ENCODE results near the gene IGF1.
A peak's percentile ranks its signal among the peaks of the same experiment; 100 is the strongest.

IGF1 gene

GRCh38 chr12:102480406-102480805, at the start of gene IGF1:
TSS of gene IGF1 (minus strand) at chr12:102480563. CDS start at chr12:102480381, 182 bp downstream.
- peak in 1 of 2 experiments; percentile 5 for DNase-seq

GRCh38 chr12:102528111-102528510, 47.7 kb upstream of the IGF1 start:
- DNase-seq, result no peak

DNA sequence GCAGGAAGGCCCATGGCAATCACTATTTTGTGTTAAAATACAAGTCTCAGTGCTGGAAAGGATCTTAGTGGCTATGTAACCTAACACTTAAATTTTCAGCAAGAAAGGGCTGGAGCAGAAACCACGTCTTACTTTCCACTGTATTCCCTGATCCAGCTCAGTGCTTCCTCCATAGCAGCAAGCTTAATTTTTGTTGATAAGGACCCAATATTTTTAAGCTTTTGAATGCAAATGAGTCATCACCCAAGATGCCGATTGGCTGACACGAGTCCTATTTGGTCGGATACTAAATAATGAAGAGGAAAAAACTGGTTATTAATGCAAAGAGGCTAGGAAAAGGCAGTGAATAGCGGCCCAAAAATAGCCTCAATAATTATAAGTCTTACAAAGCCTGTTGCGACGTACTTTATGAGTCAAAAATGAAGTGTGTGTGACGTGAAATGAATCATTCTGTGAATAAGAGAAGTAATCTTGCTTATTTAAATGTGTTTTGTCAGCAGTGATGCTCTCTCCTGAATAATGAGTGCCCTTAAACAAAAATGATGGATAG, 46.9 kb upstream of the IGF1 start:
- DNase-seq, result no peak

DNA sequence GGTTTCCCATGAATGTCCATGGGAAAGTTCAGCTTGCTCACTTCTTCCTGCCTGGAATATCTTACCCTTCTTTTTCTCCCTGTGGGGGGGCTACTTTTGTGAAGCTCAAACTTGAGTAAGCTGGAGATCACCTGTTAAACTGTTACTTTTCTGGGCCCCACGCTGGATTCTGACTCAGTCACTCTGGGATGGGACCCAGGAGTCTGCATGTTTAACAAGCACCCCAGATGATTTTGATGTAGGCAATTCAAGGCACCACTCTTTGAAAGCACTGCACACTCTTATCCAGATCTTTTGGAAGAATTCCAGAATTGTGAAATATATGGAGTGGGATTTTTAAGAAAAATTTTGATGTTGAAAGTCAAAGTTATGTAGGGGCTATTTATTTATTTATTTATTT, 46.3 kb upstream of the IGF1 start:
- DNase-seq, result no peak

- DNase-seq, result no peak
Observed at GRCh38 chr12:102522768-102523167, 42.4 kb upstream of the IGF1 start.

DNA sequence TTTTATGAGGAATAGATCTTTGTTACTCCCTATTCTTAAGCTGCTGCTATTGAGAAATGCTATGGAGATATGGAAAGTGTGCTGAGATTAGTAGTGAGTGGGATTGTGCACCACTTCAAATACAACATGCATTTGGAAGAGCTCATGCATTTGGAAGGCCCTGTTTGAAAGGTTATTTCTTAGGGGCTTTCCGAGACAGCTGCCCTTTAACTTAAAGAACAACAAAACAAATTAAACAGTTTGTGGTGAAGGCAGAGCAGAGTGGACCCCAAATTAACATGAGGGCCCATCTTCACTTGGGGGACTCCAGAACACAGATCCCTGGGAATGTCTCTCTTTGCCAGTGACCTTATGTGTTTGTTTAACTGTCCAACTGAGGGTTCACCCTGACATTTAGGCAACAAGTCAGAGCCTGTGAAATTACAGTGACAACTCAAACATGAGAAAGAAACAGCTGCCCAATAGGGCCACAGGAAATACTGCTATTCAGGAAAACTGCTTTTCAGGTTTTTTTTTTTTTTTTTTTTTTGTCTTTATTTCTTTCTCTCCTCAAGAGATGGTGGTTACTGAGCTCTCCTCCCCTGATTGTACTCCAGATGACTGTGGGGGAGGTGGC, 41.4 kb upstream of the IGF1 start:
- no peak for DNase-seq

DNA sequence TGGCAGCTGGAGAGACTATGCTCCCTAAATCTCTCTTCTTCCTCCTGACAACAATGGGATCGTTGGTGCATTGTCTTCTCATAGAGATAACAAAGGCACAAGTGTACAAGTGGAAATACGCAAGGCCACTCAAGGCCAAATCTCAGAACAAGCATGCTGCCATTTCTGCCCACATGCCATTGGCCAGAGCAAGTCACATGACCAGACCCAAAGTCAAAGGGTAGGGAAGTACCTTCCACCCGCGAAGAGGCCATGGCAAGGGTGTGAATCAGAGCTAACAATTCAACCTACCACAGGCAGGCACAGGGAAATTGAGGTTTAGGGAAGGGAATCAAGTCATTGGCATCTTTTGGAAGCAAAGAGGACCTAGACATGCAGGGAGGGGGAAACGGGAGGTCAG, 38.5 kb upstream of the IGF1 start:
- no peak for DNase-seq

DNA sequence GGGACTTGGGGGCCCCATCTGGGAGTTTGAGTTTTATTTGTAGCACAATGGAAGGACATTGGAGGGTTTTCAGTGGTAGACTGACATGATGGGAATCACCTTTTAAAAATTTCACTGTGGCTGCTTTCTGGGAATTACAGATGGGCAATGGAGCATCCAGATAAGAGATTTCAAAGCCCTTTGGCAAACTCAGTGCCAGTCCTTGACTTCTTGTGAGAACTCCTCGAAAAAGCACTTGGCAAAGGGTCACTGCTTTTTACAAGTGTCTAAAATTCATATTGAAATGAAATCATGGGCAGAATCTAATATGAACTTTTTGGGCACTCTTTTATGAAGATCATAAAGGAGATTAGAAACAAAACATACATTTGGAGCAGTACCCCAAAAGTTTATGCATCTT, 34.3 kb upstream of the IGF1 start:
- DNase-seq, result no peak

- DNase-seq, result no peak
Observed at GRCh38 chr12:102513739-102514138, 33.4 kb upstream of the IGF1 start.

DNA sequence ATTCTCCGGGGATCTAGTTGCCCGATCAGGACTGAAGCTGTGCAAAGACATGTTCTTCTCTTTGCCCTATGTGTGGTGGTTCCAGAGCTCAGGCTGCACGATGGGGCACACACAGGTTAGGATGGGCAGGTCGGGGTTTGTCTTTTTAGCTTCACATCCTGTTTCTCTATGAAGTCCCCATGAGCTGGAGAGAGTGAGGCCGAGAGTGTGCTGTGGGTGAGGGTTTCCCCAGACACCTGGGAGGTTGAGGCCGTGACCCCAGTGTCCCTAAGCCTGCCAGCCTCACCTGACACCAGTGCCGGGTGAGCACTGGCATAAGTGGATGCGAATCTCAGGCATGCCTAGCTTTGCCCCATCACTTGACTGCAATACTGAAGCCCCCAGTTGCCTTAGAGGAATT, 32.9 kb upstream of the IGF1 start:
- DNase-seq, result no peak

GRCh38 chr12:102512523-102512922, 32.2 kb upstream of the IGF1 start:
- DNase-seq, result no peak

DNA sequence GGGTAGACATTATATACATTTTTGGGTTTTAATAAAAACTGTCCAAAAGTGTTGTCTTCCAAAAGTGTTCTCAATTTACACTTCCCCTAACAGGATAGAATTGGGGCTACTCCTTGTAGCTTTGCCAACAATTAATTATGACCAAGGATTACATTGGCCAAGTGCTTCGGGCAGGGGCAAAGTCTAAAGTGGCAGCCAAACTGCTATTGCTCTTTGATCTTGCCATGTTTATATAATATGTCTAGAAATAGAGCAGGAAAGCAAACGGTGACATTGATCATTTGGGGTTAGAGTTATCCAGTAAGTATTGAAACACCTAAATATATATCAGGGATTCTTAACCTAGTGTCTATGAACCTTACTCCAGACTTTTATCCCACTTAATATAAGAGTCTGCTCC, 31.2 kb upstream of the IGF1 start:
- DNase-seq, result no peak

- DNase-seq, result no peak
Observed at GRCh38 chr12:102510463-102510862, 30.1 kb upstream of the IGF1 start.

- no peak for DNase-seq
Observed at GRCh38 chr12:102510031-102510430, 29.7 kb upstream of the IGF1 start.

DNA sequence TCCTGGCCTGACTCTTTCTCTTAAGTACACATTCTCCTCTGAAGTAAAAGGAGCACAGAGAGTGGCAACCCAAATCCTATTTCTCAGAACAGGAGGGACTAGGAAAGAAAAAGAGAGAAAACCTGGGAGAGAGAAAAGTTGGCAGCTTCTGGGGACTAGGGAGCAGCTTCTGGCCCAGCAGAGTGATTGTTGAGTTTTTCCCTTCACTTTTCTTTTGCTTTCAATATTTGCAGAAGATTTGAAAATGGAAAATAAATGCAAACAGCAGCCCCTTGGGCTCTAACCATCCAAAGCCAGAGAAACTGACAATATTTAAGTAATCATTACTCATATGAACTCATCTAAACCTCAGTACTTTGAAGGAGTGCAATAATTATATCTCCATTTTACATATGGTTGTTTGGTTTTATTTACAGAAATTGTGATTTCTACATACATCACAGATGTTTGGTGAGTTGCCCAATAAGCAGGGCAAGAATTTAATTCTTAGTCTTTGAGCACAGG, 28.8 kb upstream of the IGF1 start:
- no peak for DNase-seq

GRCh38 chr12:102508052-102508451, 27.7 kb upstream of the IGF1 start:
- no peak for DNase-seq

- DNase-seq, result no peak
Observed at GRCh38 chr12:102507301-102507700, 26.9 kb upstream of the IGF1 start.

- DNase-seq, result no peak
Observed at GRCh38 chr12:102504871-102505270, 24.5 kb upstream of the IGF1 start.

DNA sequence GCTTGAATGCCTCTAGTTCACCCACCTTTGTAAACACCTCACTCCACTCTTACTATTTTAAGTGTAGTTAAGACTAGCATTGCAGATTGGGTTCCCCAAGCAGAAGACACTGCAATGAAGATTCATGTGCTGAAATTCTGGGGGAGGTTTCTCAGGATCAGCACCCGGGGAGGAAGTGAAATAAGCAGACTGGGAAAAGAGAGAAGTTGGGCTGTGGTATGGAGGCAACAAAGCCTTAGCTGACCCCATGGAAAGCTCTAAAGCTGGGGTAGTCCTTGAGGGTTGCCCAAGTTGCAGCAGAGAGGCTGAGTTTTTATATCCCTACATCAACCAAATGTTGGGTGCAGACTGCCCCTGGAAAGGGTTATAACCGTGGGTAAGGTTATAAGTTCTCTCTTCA, 23.9 kb upstream of the IGF1 start:
- DNase-seq, result no peak

GRCh38 chr12:102503831-102504230, 23.5 kb upstream of the IGF1 start:
- DNase-seq, result no peak

DNA sequence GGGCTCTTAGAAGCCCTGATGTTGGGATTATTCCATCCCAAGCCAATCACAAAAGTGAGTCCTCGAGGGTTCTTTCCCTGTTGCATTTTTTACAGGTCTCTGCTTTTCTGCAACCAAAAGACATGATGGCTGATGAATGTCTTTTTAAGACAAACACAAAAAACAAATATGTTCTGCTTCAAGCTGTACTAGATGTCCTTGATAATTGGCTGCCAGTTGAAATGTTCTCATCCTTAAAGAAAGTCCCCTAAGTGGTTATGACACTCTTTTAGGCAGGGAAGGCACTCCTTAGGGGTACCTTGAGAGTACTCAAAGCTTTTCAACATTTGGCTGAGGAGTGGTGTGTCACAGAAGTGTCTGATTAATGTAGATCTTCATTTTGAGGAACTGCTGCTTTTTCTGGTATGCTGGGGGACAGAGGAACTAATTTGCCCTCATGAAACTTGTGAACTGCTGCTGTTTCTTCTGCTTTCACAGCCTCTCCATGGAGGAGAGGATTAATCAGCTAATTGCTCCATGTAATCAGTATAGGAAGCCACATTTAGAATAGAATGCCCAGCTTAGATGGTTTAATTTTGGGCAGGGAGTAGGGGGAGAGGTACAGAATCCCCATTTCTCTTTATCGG, 22.8 kb upstream of the IGF1 start:
- DNase-seq, result no peak

DNA sequence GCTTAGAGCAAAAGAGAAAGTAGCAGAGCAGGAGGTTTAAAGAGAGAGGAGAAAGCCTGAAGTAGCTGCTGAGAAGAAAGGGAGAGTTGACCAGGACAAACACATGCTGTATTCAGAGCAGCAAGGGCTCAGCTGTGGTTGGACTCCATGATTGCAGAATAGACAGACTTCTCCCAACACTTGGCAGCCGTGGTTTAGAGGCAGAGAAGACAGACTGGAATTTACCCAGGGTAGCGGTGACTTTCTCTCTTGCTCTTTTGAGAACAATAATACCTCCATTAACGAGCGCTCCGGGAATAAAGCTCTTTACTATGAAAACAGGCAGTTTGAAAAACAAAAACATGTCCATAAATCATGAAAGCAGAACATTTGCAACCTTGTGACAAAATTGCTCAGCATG, 21.4 kb upstream of the IGF1 start:
- DNase-seq, result no peak

DNA sequence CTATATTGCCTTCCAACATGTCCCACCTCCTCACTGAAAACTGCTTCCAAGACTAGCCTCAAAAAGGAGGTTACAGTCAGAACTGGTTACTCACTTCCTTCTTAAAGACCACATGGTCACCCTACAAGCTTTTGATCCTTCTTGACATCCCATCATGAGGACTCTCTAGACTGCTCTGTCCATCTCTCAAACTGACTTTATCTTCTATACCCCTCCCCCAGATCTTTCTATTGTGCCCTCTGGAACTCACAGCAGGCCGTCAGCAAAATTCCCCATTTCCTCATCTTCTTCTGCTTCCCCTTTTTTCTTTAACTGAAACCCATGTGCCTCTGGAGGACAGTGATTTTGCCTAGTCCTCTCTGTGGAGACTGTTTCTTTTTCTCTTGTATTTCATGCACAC, 18.1 kb upstream of the IGF1 start:
- DNase-seq, result no peak

DNA sequence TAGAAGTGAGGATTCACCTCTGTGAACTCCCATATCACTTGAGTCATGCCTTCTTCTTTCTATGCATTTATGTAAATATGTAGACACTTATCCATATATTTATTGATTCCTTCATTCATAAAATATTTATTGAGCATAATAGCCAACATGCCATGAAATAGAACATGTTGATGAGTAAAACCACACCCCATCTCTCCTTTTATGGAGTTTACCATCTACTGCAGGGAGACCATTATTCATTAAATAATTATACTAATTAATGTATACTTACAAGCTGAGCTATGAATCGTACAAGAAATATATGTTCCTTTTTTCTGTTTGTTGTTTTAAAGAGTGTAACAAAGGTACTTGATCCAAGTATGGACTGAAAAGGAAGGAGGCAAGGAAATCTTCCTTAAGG, 17.4 kb upstream of the IGF1 start:
- no peak for DNase-seq

GRCh38 chr12:102496591-102496990, 16.2 kb upstream of the IGF1 start:
- DNase-seq, result no peak

Measured in AML-193 (cell line).